Endothelial cell (in vitro differentiated cells): ENCODE data around the gene EIF3K. TPM values are rescaled to one million over a fixed set of nuclear protein-coding genes. Genes with fewer than 3 reads are reported as not detected.
"Not testable (repeated sequence)": the region's sequence is repeated elsewhere in the genome, so short reads cannot be mapped to it uniquely, and the experiment has no call there.

Source experiments
- DNase-seq: peaks from one replicate; pipeline ENCODE4 v3.0.0; 2021; ENCODE audit warnings: low spot score
- H3K27ac Mint-ChIP-seq: one replicate; pipeline ENCODE4 v1.8.0; 2021; ENCODE audit warnings: mixed read lengths, inconsistent platforms; ENCODE audit not compliant: unreplicated experiment
- H3K27me3 Mint-ChIP-seq: one replicate; pipeline ENCODE4 v1.8.0; 2021; ENCODE audit warnings: mild to moderate bottlenecking, moderate library complexity, mixed read lengths, inconsistent platforms; ENCODE audit not compliant: unreplicated experiment
- H3K36me3 Mint-ChIP-seq: one replicate; pipeline ENCODE4 v1.8.0; 2021; ENCODE audit warnings: mild to moderate bottlenecking, low read depth, mixed read lengths, inconsistent platforms; ENCODE audit not compliant: unreplicated experiment
- H3K4me1 Mint-ChIP-seq: one replicate; pipeline ENCODE4 v1.8.0; 2021; ENCODE audit warnings: mild to moderate bottlenecking, mixed read lengths, inconsistent platforms; ENCODE audit not compliant: unreplicated experiment
- H3K4me3 Mint-ChIP-seq: one replicate; pipeline ENCODE4 v1.8.0; 2021; ENCODE audit warnings: mild to moderate bottlenecking, mixed read lengths, inconsistent platforms; ENCODE audit not compliant: unreplicated experiment
- H3K9me3 Mint-ChIP-seq: one replicate; pipeline ENCODE4 v1.8.0; 2021; ENCODE audit warnings: mixed read lengths, inconsistent platforms; ENCODE audit not compliant: unreplicated experiment
- long read RNA-seq: library from polyadenylated mRNA; unstranded; transcript quantifications from one replicate; pipeline ENCODE4 v2.0.0, GENCODE V29; 2020; ENCODE audit not compliant: unreplicated experiment
- total RNA-seq: library from RNA; stranded (reverse); fragmentation: NEBNext Ultra II Directional; extraction: Animal tissue kit (Norgen Biotek cat#: 25700); gene quantifications from one replicate; pipeline ENCODE4 v1.2.1, GENCODE V29; 2021; ENCODE audit not compliant: unreplicated experiment
- TF ChIP-seq, protein P1 (sequence below): fragments of 200-600 bp; sonication (generic); IDR thresholded peaks from one replicate; pipeline ENCODE4 v1.5.0; 2021; ENCODE audit warnings: antibody characterized with exemption; ENCODE audit not compliant: unreplicated experiment

The EIF3K gene, protein sequence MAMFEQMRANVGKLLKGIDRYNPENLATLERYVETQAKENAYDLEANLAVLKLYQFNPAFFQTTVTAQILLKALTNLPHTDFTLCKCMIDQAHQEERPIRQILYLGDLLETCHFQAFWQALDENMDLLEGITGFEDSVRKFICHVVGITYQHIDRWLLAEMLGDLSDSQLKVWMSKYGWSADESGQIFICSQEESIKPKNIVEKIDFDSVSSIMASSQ
- total RNA-seq = 469 TPM
- long read RNA-seq, transcript EIF3K-211 (7 exons, 670 nt) = minor isoform, 13 of 390 reads
- long read RNA-seq, transcript EIF3K-201 (8 exons, 864 nt) = major isoform, 337 of 390 reads
- long read RNA-seq, partial matches to known transcripts = 1 of 390 reads
- long read RNA-seq, other reads (novel, unspliced or antisense) = 30 of 390 reads

- no peaks in the 10 kb centered on the region for H3K9me3 Mint-ChIP-seq
- TF ChIP-seq, protein P1, sequence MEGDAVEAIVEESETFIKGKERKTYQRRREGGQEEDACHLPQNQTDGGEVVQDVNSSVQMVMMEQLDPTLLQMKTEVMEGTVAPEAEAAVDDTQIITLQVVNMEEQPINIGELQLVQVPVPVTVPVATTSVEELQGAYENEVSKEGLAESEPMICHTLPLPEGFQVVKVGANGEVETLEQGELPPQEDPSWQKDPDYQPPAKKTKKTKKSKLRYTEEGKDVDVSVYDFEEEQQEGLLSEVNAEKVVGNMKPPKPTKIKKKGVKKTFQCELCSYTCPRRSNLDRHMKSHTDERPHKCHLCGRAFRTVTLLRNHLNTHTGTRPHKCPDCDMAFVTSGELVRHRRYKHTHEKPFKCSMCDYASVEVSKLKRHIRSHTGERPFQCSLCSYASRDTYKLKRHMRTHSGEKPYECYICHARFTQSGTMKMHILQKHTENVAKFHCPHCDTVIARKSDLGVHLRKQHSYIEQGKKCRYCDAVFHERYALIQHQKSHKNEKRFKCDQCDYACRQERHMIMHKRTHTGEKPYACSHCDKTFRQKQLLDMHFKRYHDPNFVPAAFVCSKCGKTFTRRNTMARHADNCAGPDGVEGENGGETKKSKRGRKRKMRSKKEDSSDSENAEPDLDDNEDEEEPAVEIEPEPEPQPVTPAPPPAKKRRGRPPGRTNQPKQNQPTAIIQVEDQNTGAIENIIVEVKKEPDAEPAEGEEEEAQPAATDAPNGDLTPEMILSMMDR = no peak
- H3K36me3 Mint-ChIP-seq = peaks cover 24% of the 10 kb centered on the region
- H3K4me3 Mint-ChIP-seq = peak within 1 kb of the TSS; percentile 100
- DNase-seq = peak; percentile 99
- peaks cover 18% of the 10 kb centered on the region for H3K27me3 Mint-ChIP-seq
- peaks cover 22% of the 10 kb centered on the region for H3K4me1 Mint-ChIP-seq
- H3K27ac Mint-ChIP-seq = peak within 1 kb of the TSS; percentile 100
Observed at GRCh38 chr19:38618590-38619360, at the start of gene EIF3K. Gene EIF3K (plus strand): TSS chr19:38619188. CDS start chr19:38619269, 81 bp downstream.

DNA sequence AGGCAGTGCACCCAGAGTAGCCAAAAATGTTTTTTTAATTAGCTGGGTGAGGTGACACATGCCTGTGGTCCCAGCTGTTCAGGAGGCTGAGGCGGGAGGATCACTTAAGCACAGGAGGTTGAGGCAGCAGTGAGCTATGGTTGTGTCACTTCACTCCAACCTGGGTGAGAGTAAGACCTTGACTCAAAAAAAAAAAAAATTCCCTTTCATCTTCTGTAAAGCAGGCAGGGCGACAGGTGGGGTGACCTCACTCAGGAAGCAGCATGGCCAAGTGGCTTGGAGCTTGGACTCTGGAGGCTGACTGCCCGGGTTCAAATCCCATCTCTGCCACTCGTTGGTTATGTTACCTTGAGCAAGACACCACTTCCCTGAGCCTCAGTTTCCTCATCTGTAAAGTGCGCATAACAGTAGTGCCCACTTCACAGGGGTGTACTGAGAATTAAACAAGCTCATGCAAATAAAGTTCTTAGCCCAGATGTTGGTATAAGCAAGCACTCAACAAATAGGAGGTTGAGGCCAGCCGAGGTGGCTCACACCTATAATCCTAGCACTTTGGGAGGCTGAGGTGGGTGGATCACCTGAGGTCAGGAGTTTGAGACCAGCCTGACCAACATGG, 49.5 kb upstream of the EIF3K start:
- H3K36me3 Mint-ChIP-seq = no peaks in the 10 kb centered on the region
- H3K27ac Mint-ChIP-seq = no peak overlapping the region
- no peaks in the 10 kb centered on the region for H3K4me1 Mint-ChIP-seq
- TF ChIP-seq, protein P1 = no peak
- DNase-seq = no peak
- H3K27me3 Mint-ChIP-seq = peaks cover 12% of the 10 kb centered on the region
- H3K9me3 Mint-ChIP-seq = no peaks in the 10 kb centered on the region
- no peak overlapping the region for H3K4me3 Mint-ChIP-seq

- Mint-ChIP-seq H3K4me1 (no peaks in the 10 kb centered on the region), H3K36me3 (no peaks in the 10 kb centered on the region), H3K27ac (no peak overlapping the region), H3K4me3 (no peak overlapping the region), H3K9me3 (no peaks in the 10 kb centered on the region), H3K27me3 (peaks cover 10% of the 10 kb centered on the region)
- TF ChIP-seq, protein P1 = no peak
- DNase-seq = no peak
Observed at GRCh38 chr19:38571682-38572081, 47.3 kb upstream of the EIF3K start.

- TF ChIP-seq, protein P1 = no peak
- H3K36me3 Mint-ChIP-seq = no peaks in the 10 kb centered on the region
- H3K27ac Mint-ChIP-seq = no peak overlapping the region
- DNase-seq = no peak
- no peak overlapping the region for H3K4me3 Mint-ChIP-seq
- H3K9me3 Mint-ChIP-seq = no peaks in the 10 kb centered on the region
- no peaks in the 10 kb centered on the region for H3K4me1 Mint-ChIP-seq
- peaks cover 6% of the 10 kb centered on the region for H3K27me3 Mint-ChIP-seq
Observed at GRCh38 chr19:38577826-38578225, 41.2 kb upstream of the EIF3K start.

GRCh38 chr19:38579304-38579703, 39.7 kb upstream of the EIF3K start:
- H3K27ac Mint-ChIP-seq, H3K36me3 Mint-ChIP-seq, DNase-seq, H3K4me3 Mint-ChIP-seq, H3K9me3 Mint-ChIP-seq, H3K27me3 Mint-ChIP-seq, H3K4me1 Mint-ChIP-seq: not testable (repeated sequence)
